ENCODE data around the gene SLC7A7. TPM values are rescaled to one million over a fixed set of nuclear protein-coding genes. Genes with fewer than 3 reads are reported as not detected.
"Not testable (repeated sequence)": the region's sequence is repeated elsewhere in the genome, so short reads cannot be mapped to it uniquely, and the experiment has no call there.

The SLC7A7 gene
- 13.6 and 13.9 TPM in 2 replicates for total RNA-seq (2014; rRNA removed; shearing (Covaris generic))

- peak; percentile 55 for DNase-seq (ENCODE audit: low spot score)
These were observed at the start of gene SLC7A7 for GRCh38 chr14:22814941-22815713. Gene SLC7A7, minus strand, starts transcription at chr14:22815435. Its CDS starts 2,037 bp downstream, at chr14:22813398.

- DNase-seq (ENCODE audit: low spot score), result no peak
These were observed 49.7 kb upstream of the SLC7A7 start for GRCh38 chr14:22864979-22865378.

GRCh38 chr14:22861651-22862050 is 46.4 kb upstream of the SLC7A7 start:
- DNase-seq (ENCODE audit: low spot score), result no peak

GRCh38 chr14:22860377-22860776 is 45.1 kb upstream of the SLC7A7 start:
- not testable (repeated sequence) for DNase-seq (ENCODE audit: low spot score)

GRCh38 chr14:22856428-22856827 is 41.2 kb upstream of the SLC7A7 start:
- no peak for DNase-seq (ENCODE audit: low spot score)

- no peak for DNase-seq (ENCODE audit: low spot score)
These were observed 39.9 kb upstream of the SLC7A7 start for GRCh38 chr14:22854963-22855724.

- DNase-seq (ENCODE audit: low spot score), result not testable (repeated sequence)
These were observed 39.1 kb upstream of the SLC7A7 start for GRCh38 chr14:22854296-22854695.

GRCh38 chr14:22852940-22853767 is 37.9 kb upstream of the SLC7A7 start:
- peak; percentile 79 for DNase-seq (ENCODE audit: low spot score)

GRCh38 chr14:22852599-22852939 is 37.3 kb upstream of the SLC7A7 start:
- no peak for DNase-seq (ENCODE audit: low spot score)

- not testable (repeated sequence) for DNase-seq (ENCODE audit: low spot score)
These were observed 36.9 kb upstream of the SLC7A7 start for GRCh38 chr14:22852178-22852577.

- DNase-seq (ENCODE audit: low spot score), result peak; percentile 78
These were observed 35.9 kb upstream of the SLC7A7 start for GRCh38 chr14:22850944-22851764.

GRCh38 chr14:22849212-22849819 is 34.1 kb upstream of the SLC7A7 start:
- no peak for DNase-seq (ENCODE audit: low spot score)

GRCh38 chr14:22848351-22849164 is 33.3 kb upstream of the SLC7A7 start:
- peak; percentile 95 for DNase-seq (ENCODE audit: low spot score)

- peak; percentile 43 for DNase-seq (ENCODE audit: low spot score)
These were observed 32.6 kb upstream of the SLC7A7 start for GRCh38 chr14:22847661-22848341.

- no peak for DNase-seq (ENCODE audit: low spot score)
These were observed 31.6 kb upstream of the SLC7A7 start for GRCh38 chr14:22846811-22847307.

- no peak for DNase-seq (ENCODE audit: low spot score)
These were observed 30.8 kb upstream of the SLC7A7 start for GRCh38 chr14:22845821-22846625.

GRCh38 chr14:22845103-22845394 is 29.8 kb upstream of the SLC7A7 start:
- DNase-seq (ENCODE audit: low spot score), result no peak
